CD14-positive monocyte (primary cell): Measurements from ENCODE around the gene NCAM1. TPM values are rescaled to one million over a fixed set of nuclear protein-coding genes. Genes with fewer than 3 reads are reported as not detected.
A peak's percentile ranks its signal among the peaks of the same experiment; 100 is the strongest.

Source experiments
- DNase-seq, 3 donors: peaks; one replicate each; pipeline ENCODE4 v3.0.0-alpha.2; 2011 to 2022
- H2AFZ ChIP-seq: 2 replicates; pipeline ENCODE4 v1.6.0; 2012; ENCODE audit warnings: mild to moderate bottlenecking, low read depth, low read length, inconsistent platforms; ENCODE audit not compliant: insufficient read depth, poor library complexity, severe bottlenecking
- H3K27ac ChIP-seq, 2 donors: 1 replicate in 1 of 2; 2 replicates in 1 of 2; pipeline ENCODE4 v1.5.1; 2012 to 2013; ENCODE audit warnings: low read length in 2 of 2, control low read depth in 1 of 2, inconsistent platforms in 1 of 2, low read depth in 1 of 2, mild to moderate bottlenecking in 1 of 2
- H3K27me3 ChIP-seq, 2 donors: one replicate each; pipeline versions ENCODE4 v1.6.0 to v1.6.1; 2011 to 2013; ENCODE audit warnings: low read length in 2 of 2; ENCODE audit not compliant: control insufficient read depth in 2 of 2, insufficient read depth in 2 of 2
- H3K36me3 ChIP-seq, 2 donors: replicated peaks in 1 of 2; 1 replicate in 1 of 2; 2 replicates in 1 of 2; pipeline versions ENCODE4 v1.5.1 to v1.6.1; 2012 to 2013; ENCODE audit warnings: low read length in 2 of 2, control low read depth in 1 of 2, inconsistent platforms in 1 of 2, mild to moderate bottlenecking in 1 of 2; ENCODE audit not compliant: insufficient read depth in 2 of 2, control insufficient read depth in 1 of 2
- H3K4me1 ChIP-seq, 2 donors: 1 replicate in 1 of 2; 2 replicates in 1 of 2; pipeline versions ENCODE4 v1.5.1 to v1.6.1; 2012 to 2013; ENCODE audit warnings: low read length in 2 of 2, control low read depth in 1 of 2, inconsistent platforms in 1 of 2, mild to moderate bottlenecking in 1 of 2, moderate library complexity in 1 of 2; ENCODE audit not compliant: insufficient read depth in 2 of 2, control insufficient read depth in 1 of 2
- H3K4me2 ChIP-seq: replicated peaks from 2 replicates; pipeline ENCODE3; 2012; ENCODE audit warnings: low read length, moderate library complexity, mild to moderate bottlenecking; ENCODE audit not compliant: poor library complexity, severe bottlenecking; ENCODE audit errors: extremely low read depth
- H3K4me3 ChIP-seq, 3 experiments: fragments of 200-600 bp in 1 of 3; sonication (generic) in 1 of 3; replicated peaks in 1 of 3; 1 replicate in 2 of 3; 2 replicates in 1 of 3; pipeline ENCODE4 v1.5.1; 2011 to 2013; ENCODE audit warnings: low read length in 3 of 3, mild to moderate bottlenecking in 3 of 3, control low read depth in 2 of 3, low read depth in 2 of 3, inconsistent platforms in 1 of 3, moderate library complexity in 1 of 3
- H3K79me2 ChIP-seq: 2 replicates; pipeline ENCODE4 v1.6.0; 2012; ENCODE audit warnings: mild to moderate bottlenecking, control low read depth, inconsistent platforms, low read length, moderate library complexity; ENCODE audit not compliant: insufficient read depth
- H3K9ac ChIP-seq: 2 replicates; pipeline ENCODE4 v1.6.0; 2017; ENCODE audit warnings: low read length, mild to moderate bottlenecking; ENCODE audit not compliant: insufficient read depth, poor library complexity, severe bottlenecking
- H3K9me3 ChIP-seq, 2 donors: replicated peaks in 1 of 2; 1 replicate in 1 of 2; 2 replicates in 1 of 2; pipeline versions ENCODE4 v1.5.1 to v1.6.1; 2012 to 2013; ENCODE audit warnings: low read length in 2 of 2, control low read depth in 1 of 2; ENCODE audit not compliant: control insufficient read depth in 1 of 2, insufficient read depth in 1 of 2
- H4K20me1 ChIP-seq: 2 replicates; pipeline ENCODE4 v1.6.0; 2012; ENCODE audit warnings: mild to moderate bottlenecking, low read length, control low read depth, moderate library complexity; ENCODE audit not compliant: insufficient read depth
- H3K27ac Mint-ChIP-seq, 7 donors: one replicate each; pipeline ENCODE4 v1.8.0; 2020; ENCODE audit warnings: mild to moderate bottlenecking in 7 of 7, mixed read lengths in 7 of 7, moderate library complexity in 6 of 7, inconsistent platforms in 2 of 7
- H3K27me3 Mint-ChIP-seq, 3 donors: one replicate each; pipeline ENCODE4 v1.8.0; 2021 to 2022; ENCODE audit warnings: low read depth in 3 of 3, mild to moderate bottlenecking in 3 of 3, mixed read lengths in 3 of 3, moderate library complexity in 3 of 3, inconsistent platforms in 1 of 3
- H3K36me3 Mint-ChIP-seq, 2 donors: one replicate each; pipeline ENCODE4 v1.8.0; 2020; ENCODE audit warnings: mixed read lengths in 2 of 2, inconsistent platforms in 1 of 2, mild to moderate bottlenecking in 1 of 2
- H3K4me1 Mint-ChIP-seq: one replicate; pipeline ENCODE4 v1.8.0; 2020; ENCODE audit warnings: mild to moderate bottlenecking, mixed read lengths
- H3K4me3 Mint-ChIP-seq, 2 donors: one replicate each; pipeline ENCODE4 v1.8.0; 2020; ENCODE audit warnings: mild to moderate bottlenecking in 2 of 2, mixed read lengths in 2 of 2, moderate library complexity in 1 of 2
- H3K9me3 Mint-ChIP-seq, 7 donors: one replicate each; pipeline ENCODE4 v1.8.0; 2020 to 2022; ENCODE audit warnings: mixed read lengths in 7 of 7, mild to moderate bottlenecking in 6 of 7, moderate library complexity in 6 of 7, inconsistent platforms in 2 of 7
- WGBS: methylation state at CpG from one replicate; pipeline ENCODE4 v1.1.5; 2013; ENCODE audit warnings: missing lambda C conversion rate; ENCODE audit not compliant: insufficient coverage; 5-methylcytosine and 5-hydroxymethylcytosine counted together
- intact Hi-C, 2 donors: fragments of 100-400 bp; cut with micrococcal nuclease; formaldehyde crosslinking; loops; one replicate each; pipeline versions ENCODE4 v1.15.0 to v1.15.1; 2023
- polyA plus RNA-seq, 3 donors: library from polyadenylated mRNA; depleted of rRNA in 1 of 3; unstranded in 2 of 3; stranded (reverse) in 1 of 3; fragments of 300-500 nt in 2 of 3; fragments of >200 nt in 1 of 3; fragmentation: Illumina TruSeq in 2 of 3; gene quantifications; 1 replicate in 2 of 3; 2 replicates in 1 of 3; pipeline ENCODE4 v1.2.3, GENCODE V29; 2012 to 2021
- TF ChIP-seq, protein P1 (sequence below): fragments of 200-600 bp; IDR thresholded peaks from one replicate; pipeline ENCODE4 v1.8.0; 2022; ENCODE audit warnings: antibody characterized with exemption, mild to moderate bottlenecking

Gene NCAM1
- polyA plus RNA-seq, 3 donors, result 0.65 to 0.69 TPM; not detected in 1

DNA sequence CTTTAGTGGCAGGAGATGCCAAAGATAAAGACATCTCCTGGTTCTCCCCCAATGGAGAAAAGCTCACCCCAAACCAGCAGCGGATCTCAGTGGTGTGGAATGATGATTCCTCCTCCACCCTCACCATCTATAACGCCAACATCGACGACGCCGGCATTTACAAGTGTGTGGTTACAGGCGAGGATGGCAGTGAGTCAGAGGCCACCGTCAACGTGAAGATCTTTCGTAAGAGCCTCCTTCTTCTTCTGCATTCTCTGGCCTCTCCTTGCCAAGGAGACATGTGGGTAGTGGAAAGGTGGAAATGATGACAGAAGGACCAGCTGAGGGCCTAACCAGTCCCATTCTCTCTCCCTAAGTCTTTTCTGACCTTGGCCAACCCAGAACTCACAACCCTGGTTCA is 243.1 kb downstream of the NCAM1 start:
- no peaks in the 10 kb centered on the region for H3K79me2 ChIP-seq
- Mint-ChIP-seq H3K4me3 (peak overlapping the region; percentile 16 to 47), H3K9me3 (peaks cover 0 to 3% (median 0%) of the 10 kb centered on the region in 7 donors), H3K36me3 (no peaks in the 10 kb centered on the region), H3K27ac (peak overlapping the region; percentile 63 to 90 (median 82)), H3K4me1 (peaks cover 22% of the 10 kb centered on the region), H3K27me3 (peaks cover 6 to 15% (median 11%) of the 10 kb centered on the region in 3 donors)
- WGBS, result no CpG with 5 or more reads among the region's 10 CpGs
- TF ChIP-seq, protein P1, sequence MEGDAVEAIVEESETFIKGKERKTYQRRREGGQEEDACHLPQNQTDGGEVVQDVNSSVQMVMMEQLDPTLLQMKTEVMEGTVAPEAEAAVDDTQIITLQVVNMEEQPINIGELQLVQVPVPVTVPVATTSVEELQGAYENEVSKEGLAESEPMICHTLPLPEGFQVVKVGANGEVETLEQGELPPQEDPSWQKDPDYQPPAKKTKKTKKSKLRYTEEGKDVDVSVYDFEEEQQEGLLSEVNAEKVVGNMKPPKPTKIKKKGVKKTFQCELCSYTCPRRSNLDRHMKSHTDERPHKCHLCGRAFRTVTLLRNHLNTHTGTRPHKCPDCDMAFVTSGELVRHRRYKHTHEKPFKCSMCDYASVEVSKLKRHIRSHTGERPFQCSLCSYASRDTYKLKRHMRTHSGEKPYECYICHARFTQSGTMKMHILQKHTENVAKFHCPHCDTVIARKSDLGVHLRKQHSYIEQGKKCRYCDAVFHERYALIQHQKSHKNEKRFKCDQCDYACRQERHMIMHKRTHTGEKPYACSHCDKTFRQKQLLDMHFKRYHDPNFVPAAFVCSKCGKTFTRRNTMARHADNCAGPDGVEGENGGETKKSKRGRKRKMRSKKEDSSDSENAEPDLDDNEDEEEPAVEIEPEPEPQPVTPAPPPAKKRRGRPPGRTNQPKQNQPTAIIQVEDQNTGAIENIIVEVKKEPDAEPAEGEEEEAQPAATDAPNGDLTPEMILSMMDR, result no peak
- intact Hi-C loops, result no loop called here
- no peak overlapping the region for H3K4me2 ChIP-seq
- no peaks in the 10 kb centered on the region for H3K36me3 ChIP-seq
- no peak overlapping the region for H2AFZ ChIP-seq
- H3K27ac ChIP-seq, result peak overlapping the region; percentile 2 to 22
- peaks cover 3 to 4% of the 10 kb centered on the region in 2 donors for H3K27me3 ChIP-seq
- H3K9me3 ChIP-seq, result no peaks in the 10 kb centered on the region
- no peak overlapping the region for H3K9ac ChIP-seq
- DNase-seq, result peak; percentile 86 to 94 (median 86)
- no peaks in the 10 kb centered on the region for H4K20me1 ChIP-seq
- peaks cover 18 to 20% of the 10 kb centered on the region in 2 donors for H3K4me1 ChIP-seq
- no peak overlapping the region for H3K4me3 ChIP-seq

DNA sequence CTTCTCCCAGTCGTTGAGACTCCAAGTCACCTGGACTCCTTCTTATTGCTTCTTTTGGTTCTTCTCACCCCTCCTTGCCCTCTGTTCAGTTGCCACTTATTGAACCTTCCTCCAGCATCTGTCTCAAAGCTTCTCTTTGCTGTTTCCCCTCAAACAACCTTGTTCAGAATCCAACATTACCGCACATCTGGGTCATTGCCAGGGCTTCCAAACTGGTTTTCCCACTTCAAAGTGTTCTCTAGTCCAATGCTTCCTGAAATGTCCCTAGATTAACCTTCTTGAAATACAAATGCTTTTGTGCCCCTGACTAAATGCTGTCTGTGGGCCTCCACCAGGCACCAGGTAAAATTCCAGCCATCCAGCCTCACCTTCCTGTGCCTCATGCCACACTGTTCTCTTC is 252.3 kb downstream of the NCAM1 start:
- WGBS, result 85% methylated on average over 2 of the region's 2 CpGs
- Histone ChIP-seq H3K79me2 (no peaks in the 10 kb centered on the region), H3K9me3 (no peaks in the 10 kb centered on the region), H3K27ac (no peak overlapping the region), H3K4me2 (no peak overlapping the region), H3K36me3 (no peaks in the 10 kb centered on the region), H3K27me3 (peaks cover 0 to 2% of the 10 kb centered on the region in 2 donors), H4K20me1 (no peaks in the 10 kb centered on the region), H2AFZ (no peak overlapping the region), H3K4me3 (no peak overlapping the region), H3K4me1 (no peaks in the 10 kb centered on the region), H3K9ac (no peak overlapping the region)
- no peak overlapping the region for H3K27ac Mint-ChIP-seq
- H3K4me1 Mint-ChIP-seq, result no peaks in the 10 kb centered on the region
- no peaks in the 10 kb centered on the region for H3K36me3 Mint-ChIP-seq
- no peak overlapping the region for H3K4me3 Mint-ChIP-seq
- TF ChIP-seq, protein P1, result no peak
- intact Hi-C loops, result no loop called here
- peaks cover 7 to 14% (median 9%) of the 10 kb centered on the region in 3 donors for H3K27me3 Mint-ChIP-seq
- H3K9me3 Mint-ChIP-seq, result peaks cover 0 to 10% (median 4%) of the 10 kb centered on the region in 7 donors
- DNase-seq, result no peak
